B cell (primary cell): ENCODE measurements around the gene UBASH3B. TPM values are rescaled to one million over a fixed set of nuclear protein-coding genes. Genes with fewer than 3 reads are reported as not detected.

Source experiments
- ATAC-seq: fragments of 200-7000 bp; cut with Tn5 transposase; one replicate; pipeline ENCODE4 v1.10.0; 2021; ENCODE audit warnings: low read depth, mild to moderate bottlenecking, moderate number of reproducible peaks, moderate library complexity
- CTCF ChIA-PET: fragments of 350-600 bp; sonication (Branson Sonifier 250); formaldehyde crosslinking; loops from one replicate; lab custom pipeline; 2021; ENCODE audit warnings: antibody characterized with exemption, inconsistent platforms; lab: Charles Lee
- POLR2A ChIA-PET: fragments of 350-600 bp; sonication (Branson Sonifier 250); formaldehyde crosslinking; loops from one replicate; lab custom pipeline; 2021; ENCODE audit warnings: antibody characterized with exemption; lab: Charles Lee
- DNase-seq: peaks from one replicate; pipeline ENCODE4 v3.0.0; 2013
- H2AFZ ChIP-seq: 2 replicates; pipeline ENCODE4 v1.6.1; 2012; ENCODE audit warnings: mild to moderate bottlenecking, low read depth, low read length; ENCODE audit not compliant: insufficient read depth, poor library complexity, severe bottlenecking
- H3K27ac ChIP-seq, 2 donors: 1 replicate in 1 of 2; 2 replicates in 1 of 2; pipeline ENCODE4 v1.5.1; 2012 to 2013; ENCODE audit warnings: low read length in 2 of 2, mild to moderate bottlenecking in 2 of 2, moderate library complexity in 1 of 2
- H3K27me3 ChIP-seq, 4 experiments: fragments of 200-600 bp in 1 of 4; sonication (generic) in 1 of 4; replicated peaks in 1 of 4; 1 replicate in 2 of 4; 2 replicates in 2 of 4; pipeline versions ENCODE4 v1.6.1 to v1.7.0; 2013 to 2016; ENCODE audit warnings: low read length in 3 of 4, mild to moderate bottlenecking in 2 of 4, mixed read lengths in 1 of 4, moderate library complexity in 1 of 4; ENCODE audit not compliant: insufficient read depth in 4 of 4, control insufficient read depth in 3 of 4; ENCODE audit errors: control extremely low read depth in 1 of 4
- H3K36me3 ChIP-seq, 2 experiments: replicated peaks in 1 of 2; 1 replicate in 1 of 2; 2 replicates in 1 of 2; pipeline versions ENCODE4 v1.6.1 to v1.7.1; 2013; ENCODE audit warnings: low read length in 1 of 2; ENCODE audit not compliant: insufficient read depth in 2 of 2, control insufficient read depth in 1 of 2; ENCODE audit errors: control extremely low read depth in 1 of 2, extremely low read depth in 1 of 2
- H3K4me1 ChIP-seq, 2 donors: fragments of 200-600 bp in 1 of 2; sonication (generic) in 1 of 2; 1 replicate in 1 of 2; 2 replicates in 1 of 2; pipeline versions ENCODE4 v1.5.1 to v1.6.1; 2013 to 2017; ENCODE audit warnings: low read length in 2 of 2; ENCODE audit not compliant: control insufficient read depth in 2 of 2, insufficient read depth in 2 of 2
- H3K4me2 ChIP-seq: replicated peaks from 2 replicates; pipeline ENCODE3; 2012; ENCODE audit warnings: mild to moderate bottlenecking, low read depth, low read length; ENCODE audit not compliant: poor library complexity, severe bottlenecking
- H3K4me3 ChIP-seq, 5 experiments: fragments of 200-600 bp in 1 of 5; sonication (generic) in 1 of 5; 1 replicate in 3 of 5; 2 replicates in 2 of 5; pipeline versions ENCODE4 v1.5.1 to v1.7.0; 2011 to 2016; ENCODE audit warnings: low read length in 4 of 5, mild to moderate bottlenecking in 4 of 5, low read depth in 2 of 5, control low read depth in 1 of 5, moderate library complexity in 1 of 5; ENCODE audit not compliant: insufficient read depth in 1 of 5; ENCODE audit errors: control extremely low read depth in 1 of 5, extremely low read depth in 1 of 5
- H3K79me2 ChIP-seq: fragments of 200-600 bp; sonication (generic); one replicate; pipeline ENCODE4 v1.6.0; 2016; ENCODE audit warnings: low read length; ENCODE audit not compliant: control insufficient read depth, insufficient read depth
- H3K9ac ChIP-seq: fragments of 200-600 bp; sonication (generic); 2 replicates; pipeline ENCODE4 v1.6.1; 2017; ENCODE audit warnings: mild to moderate bottlenecking, low read length, moderate library complexity
- H3K9me3 ChIP-seq, 3 donors: one replicate each; pipeline versions ENCODE4 v1.6.1 to v1.7.1; 2013; ENCODE audit warnings: low read length in 2 of 3; ENCODE audit not compliant: control insufficient read depth in 2 of 3, insufficient read depth in 1 of 3; ENCODE audit errors: control extremely low read depth in 1 of 3
- H4K20me1 ChIP-seq: 2 replicates; pipeline ENCODE4 v1.6.0; 2012; ENCODE audit warnings: mild to moderate bottlenecking, low read length; ENCODE audit not compliant: insufficient read depth, control insufficient read depth, poor library complexity, severe bottlenecking
- H3K27ac Mint-ChIP-seq: one replicate; pipeline ENCODE4 v1.8.0; 2021; ENCODE audit warnings: mixed read lengths
- H3K27me3 Mint-ChIP-seq: one replicate; pipeline ENCODE4 v1.8.0; 2021; ENCODE audit warnings: mixed read lengths
- H3K4me1 Mint-ChIP-seq: one replicate; pipeline ENCODE4 v1.8.0; 2021; ENCODE audit warnings: mixed read lengths
- H3K4me3 Mint-ChIP-seq: one replicate; pipeline ENCODE4 v1.8.0; 2021; ENCODE audit warnings: mixed read lengths
- H3K9me3 Mint-ChIP-seq: one replicate; pipeline ENCODE4 v1.8.0; 2022; ENCODE audit warnings: mixed read lengths; ENCODE audit not compliant: insufficient read depth
- EZH2 ChIP-seq: IDR thresholded peaks from 2 replicates; pipeline ENCODE4 v1.6.1; 2012; ENCODE audit warnings: borderline replicate concordance, low read depth, mild to moderate bottlenecking, moderate library complexity, low read length; ENCODE audit not compliant: insufficient read depth, poor library complexity, severe bottlenecking
- WGBS: methylation state at CpG from one replicate; pipeline ENCODE4 v1.1.5; 2013; ENCODE audit warnings: missing lambda C conversion rate; ENCODE audit not compliant: insufficient coverage; 5-methylcytosine and 5-hydroxymethylcytosine counted together
- intact Hi-C: fragments of 100-400 bp; cut with micrococcal nuclease; formaldehyde crosslinking; loops from one replicate; pipeline ENCODE4 v1.10.0; 2022
- polyA plus RNA-seq: library from polyadenylated mRNA; depleted of rRNA; stranded (reverse); fragments of >200 nt; gene quantifications from 2 replicates; pipeline ENCODE4 v1.2.3, GENCODE V29; 2012
- total RNA-seq, 2 donors: library from RNA; stranded (reverse); fragments of 120-200 nt in 1 of 2; gene quantifications; 1 replicate in 1 of 2; 2 replicates in 1 of 2; pipeline versions ENCODE4 v1.2.3 to v1.2.4, GENCODE V29; 2013 to 2022
- TF ChIP-seq, protein P1 (sequence below): fragments of 200-600 bp; IDR thresholded peaks from one replicate; pipeline ENCODE4 v1.8.0; 2022; ENCODE audit warnings: antibody characterized with exemption, mild to moderate bottlenecking

The UBASH3B gene
- total and polyA plus RNA-seq, 2 donors (not counting 1 experiment from before 2014, with no cell fraction given): 2.3 to 3.6 TPM

DNA sequence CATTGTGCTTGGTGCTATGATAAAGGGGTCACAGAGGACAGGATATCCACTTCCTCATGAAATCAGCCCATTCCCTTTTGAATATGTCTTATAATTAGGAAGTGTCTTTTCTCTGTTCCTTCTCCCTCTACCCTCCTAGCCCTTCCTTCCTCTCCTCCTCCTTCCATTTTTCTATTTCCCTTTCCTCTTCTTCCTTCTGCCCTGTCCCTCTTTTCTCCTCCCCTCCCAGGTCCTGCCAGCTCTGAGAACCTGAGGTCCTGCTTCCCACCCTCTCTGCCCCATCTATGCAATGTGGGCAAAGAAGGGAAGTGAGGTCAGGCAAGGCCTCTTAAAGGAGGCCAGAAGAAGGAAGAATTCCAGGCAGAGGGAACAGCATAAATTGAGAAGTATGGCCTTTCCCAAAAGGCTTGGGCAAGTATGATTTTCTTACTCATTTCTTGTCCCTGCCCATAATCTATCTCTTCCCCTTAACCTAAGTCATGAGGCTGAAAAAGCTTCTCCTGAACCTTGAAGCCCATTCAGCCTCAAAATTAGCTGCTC, 7.7 kb upstream of the UBASH3B start:
- Mint-ChIP-seq H3K27me3 (peaks cover 3% of the 10 kb centered on the region), H3K27ac (no peak overlapping the region), H3K4me3 (no peak overlapping the region), H3K4me1 (no peaks in the 10 kb centered on the region), H3K9me3 (no peaks in the 10 kb centered on the region)
- no peaks in the 10 kb centered on the region for H3K79me2 ChIP-seq
- no peaks in the 10 kb centered on the region for H3K36me3 ChIP-seq
- H3K4me1 ChIP-seq: no peaks in the 10 kb centered on the region
- ChIA-PET CTCF (interaction anchor here (1.0 to 2.1 kb wide), 2 partner anchors 15 to 108 kb away, joined by 3 to 11 read pairs; no protein-coding TSS in a partner anchor), POLR2A (no interaction called here)
- no peaks in the 10 kb centered on the region for H4K20me1 ChIP-seq
- ATAC-seq (no peak), DNase-seq (no peak)
- H3K27me3 ChIP-seq: peaks cover 0 to 7% (median 1%) of the 10 kb centered on the region in 4 experiments
- no peak overlapping the region for H3K9ac ChIP-seq
- no peak for TF ChIP-seq EZH2
- TF ChIP-seq, protein P1, sequence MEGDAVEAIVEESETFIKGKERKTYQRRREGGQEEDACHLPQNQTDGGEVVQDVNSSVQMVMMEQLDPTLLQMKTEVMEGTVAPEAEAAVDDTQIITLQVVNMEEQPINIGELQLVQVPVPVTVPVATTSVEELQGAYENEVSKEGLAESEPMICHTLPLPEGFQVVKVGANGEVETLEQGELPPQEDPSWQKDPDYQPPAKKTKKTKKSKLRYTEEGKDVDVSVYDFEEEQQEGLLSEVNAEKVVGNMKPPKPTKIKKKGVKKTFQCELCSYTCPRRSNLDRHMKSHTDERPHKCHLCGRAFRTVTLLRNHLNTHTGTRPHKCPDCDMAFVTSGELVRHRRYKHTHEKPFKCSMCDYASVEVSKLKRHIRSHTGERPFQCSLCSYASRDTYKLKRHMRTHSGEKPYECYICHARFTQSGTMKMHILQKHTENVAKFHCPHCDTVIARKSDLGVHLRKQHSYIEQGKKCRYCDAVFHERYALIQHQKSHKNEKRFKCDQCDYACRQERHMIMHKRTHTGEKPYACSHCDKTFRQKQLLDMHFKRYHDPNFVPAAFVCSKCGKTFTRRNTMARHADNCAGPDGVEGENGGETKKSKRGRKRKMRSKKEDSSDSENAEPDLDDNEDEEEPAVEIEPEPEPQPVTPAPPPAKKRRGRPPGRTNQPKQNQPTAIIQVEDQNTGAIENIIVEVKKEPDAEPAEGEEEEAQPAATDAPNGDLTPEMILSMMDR: no peak
- H2AFZ ChIP-seq: no peak overlapping the region
- no peak overlapping the region for H3K4me3 ChIP-seq
- H3K9me3 ChIP-seq: no peaks in the 10 kb centered on the region
- H3K27ac ChIP-seq: no peak overlapping the region
- no peak overlapping the region for H3K4me2 ChIP-seq
- intact Hi-C loops: no loop called here

DNA sequence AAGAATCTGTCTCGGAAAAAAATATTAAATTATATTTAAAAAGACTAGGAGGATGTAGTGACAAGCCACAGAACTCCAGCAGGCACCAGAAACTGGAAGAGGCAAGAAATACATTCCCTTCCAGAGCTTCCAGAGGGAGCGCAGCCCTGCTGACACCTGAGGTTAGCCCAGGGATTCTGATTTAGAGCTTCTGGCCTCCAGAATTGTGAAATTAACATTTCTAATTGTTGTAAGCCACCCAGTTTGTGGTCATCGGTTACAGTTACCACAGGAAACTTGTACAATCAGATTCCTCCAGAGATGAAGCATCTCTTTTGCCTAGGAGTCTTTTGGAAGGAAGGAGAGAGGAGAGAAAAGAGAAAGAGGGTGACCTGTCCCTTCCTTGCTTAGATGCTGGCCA, 6.4 kb upstream of the UBASH3B start:
- Histone ChIP-seq H3K9ac (no peak overlapping the region), H3K79me2 (no peaks in the 10 kb centered on the region), H4K20me1 (no peaks in the 10 kb centered on the region), H3K36me3 (no peaks in the 10 kb centered on the region), H3K27me3 (peaks cover 0 to 9% (median 8%) of the 10 kb centered on the region in 4 experiments), H3K4me2 (no peak overlapping the region), H3K4me1 (no peaks in the 10 kb centered on the region), H3K27ac (no peak overlapping the region), H2AFZ (no peak overlapping the region), H3K9me3 (no peaks in the 10 kb centered on the region), H3K4me3 (no peak overlapping the region)
- 80% methylated on average over 2 of the region's 3 CpGs for WGBS
- Mint-ChIP-seq H3K4me3 (no peak overlapping the region), H3K9me3 (no peaks in the 10 kb centered on the region), H3K27ac (no peak overlapping the region), H3K4me1 (no peaks in the 10 kb centered on the region), H3K27me3 (peaks cover 15% of the 10 kb centered on the region)
- intact Hi-C loops: no loop called here
- ATAC-seq (no peak), DNase-seq (no peak)
- ChIA-PET CTCF (no interaction called here), POLR2A (no interaction called here)
- TF ChIP-seq EZH2: no peak
- TF ChIP-seq, protein P1: no peak
